Osteocyte (in vitro differentiated cells): ENCODE results near the gene USP24. TPM values are rescaled to one million over a fixed set of nuclear protein-coding genes. Genes with fewer than 3 reads are reported as not detected.
A peak's percentile ranks its signal among the peaks of the same experiment; 100 is the strongest.

ENCODE experiments used
- DNase-seq: peaks from one replicate; pipeline ENCODE4 v3.0.0; 2021; ENCODE audit warnings: mixed read lengths; ENCODE audit not compliant: unreplicated experiment; ENCODE audit errors: extremely low spot score
- H3K27ac Mint-ChIP-seq: one replicate; pipeline ENCODE4 v1.8.0; 2021; ENCODE audit warnings: mild to moderate bottlenecking, mixed read lengths; ENCODE audit not compliant: unreplicated experiment
- H3K27me3 Mint-ChIP-seq: one replicate; pipeline ENCODE4 v1.8.0; 2021; ENCODE audit warnings: mixed read lengths; ENCODE audit not compliant: unreplicated experiment
- H3K36me3 Mint-ChIP-seq: one replicate; pipeline ENCODE4 v1.8.0; 2021; ENCODE audit warnings: mixed read lengths; ENCODE audit not compliant: unreplicated experiment
- H3K4me1 Mint-ChIP-seq: one replicate; pipeline ENCODE4 v1.8.0; 2021; ENCODE audit warnings: mixed read lengths; ENCODE audit not compliant: unreplicated experiment
- H3K4me3 Mint-ChIP-seq: one replicate; pipeline ENCODE4 v1.8.0; 2021; ENCODE audit warnings: mild to moderate bottlenecking, moderate library complexity, mixed read lengths; ENCODE audit not compliant: unreplicated experiment
- H3K9me3 Mint-ChIP-seq: one replicate; pipeline ENCODE4 v1.8.0; 2021; ENCODE audit warnings: mixed read lengths; ENCODE audit not compliant: unreplicated experiment
- total RNA-seq: library from RNA; stranded (reverse); gene quantifications from 2 replicates; pipeline ENCODE4 v1.2.1, GENCODE V29; 2021
- TF ChIP-seq, protein P1 (sequence below): fragments of 200-600 bp; sonication (generic); IDR thresholded peaks from 2 replicates; pipeline ENCODE4 v1.5.0; 2021; ENCODE audit warnings: antibody characterized with exemption, mild to moderate bottlenecking, moderate library complexity

Gene USP24
- total RNA-seq, 1 donor from 2014 or later = 32.1 TPM

DNA sequence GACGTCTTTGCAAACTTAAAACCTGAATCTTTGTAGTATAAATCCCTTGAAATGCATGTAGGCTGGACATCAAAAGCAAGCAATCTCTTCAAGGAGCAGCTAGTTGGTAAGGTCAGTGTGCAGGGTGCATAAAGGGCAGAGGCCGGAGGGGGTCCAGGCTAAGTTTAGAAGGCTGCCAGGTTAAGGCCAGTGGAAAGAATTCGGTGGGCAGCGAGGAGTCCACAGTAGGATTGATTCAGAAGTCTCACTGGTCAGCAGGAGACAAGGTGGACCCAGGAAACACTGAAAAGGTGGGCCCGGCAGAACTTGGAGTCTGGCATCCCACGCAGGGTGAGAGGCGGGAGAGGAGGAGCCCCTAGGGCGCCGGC, 176.2 kb downstream of the USP24 start:
- Mint-ChIP-seq H3K4me3 (peak overlapping the region; percentile 65), H3K9me3 (no peaks in the 10 kb centered on the region), H3K4me1 (peaks cover 29% of the 10 kb centered on the region), H3K27ac (no peak overlapping the region), H3K36me3 (peaks cover 3% of the 10 kb centered on the region), H3K27me3 (peaks cover 66% of the 10 kb centered on the region)
- TF ChIP-seq, protein P1, sequence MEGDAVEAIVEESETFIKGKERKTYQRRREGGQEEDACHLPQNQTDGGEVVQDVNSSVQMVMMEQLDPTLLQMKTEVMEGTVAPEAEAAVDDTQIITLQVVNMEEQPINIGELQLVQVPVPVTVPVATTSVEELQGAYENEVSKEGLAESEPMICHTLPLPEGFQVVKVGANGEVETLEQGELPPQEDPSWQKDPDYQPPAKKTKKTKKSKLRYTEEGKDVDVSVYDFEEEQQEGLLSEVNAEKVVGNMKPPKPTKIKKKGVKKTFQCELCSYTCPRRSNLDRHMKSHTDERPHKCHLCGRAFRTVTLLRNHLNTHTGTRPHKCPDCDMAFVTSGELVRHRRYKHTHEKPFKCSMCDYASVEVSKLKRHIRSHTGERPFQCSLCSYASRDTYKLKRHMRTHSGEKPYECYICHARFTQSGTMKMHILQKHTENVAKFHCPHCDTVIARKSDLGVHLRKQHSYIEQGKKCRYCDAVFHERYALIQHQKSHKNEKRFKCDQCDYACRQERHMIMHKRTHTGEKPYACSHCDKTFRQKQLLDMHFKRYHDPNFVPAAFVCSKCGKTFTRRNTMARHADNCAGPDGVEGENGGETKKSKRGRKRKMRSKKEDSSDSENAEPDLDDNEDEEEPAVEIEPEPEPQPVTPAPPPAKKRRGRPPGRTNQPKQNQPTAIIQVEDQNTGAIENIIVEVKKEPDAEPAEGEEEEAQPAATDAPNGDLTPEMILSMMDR = no peak
- no peak for DNase-seq

GRCh38 chr1:55038552-55038838, 176.7 kb downstream of the USP24 start:
- peaks cover 66% of the 10 kb centered on the region for H3K27me3 Mint-ChIP-seq
- no peak overlapping the region for H3K4me3 Mint-ChIP-seq
- H3K27ac Mint-ChIP-seq = no peak overlapping the region
- peaks cover 29% of the 10 kb centered on the region for H3K4me1 Mint-ChIP-seq
- peaks cover 3% of the 10 kb centered on the region for H3K36me3 Mint-ChIP-seq
- no peaks in the 10 kb centered on the region for H3K9me3 Mint-ChIP-seq
- TF ChIP-seq, protein P1 = no peak
- no peak for DNase-seq

DNA sequence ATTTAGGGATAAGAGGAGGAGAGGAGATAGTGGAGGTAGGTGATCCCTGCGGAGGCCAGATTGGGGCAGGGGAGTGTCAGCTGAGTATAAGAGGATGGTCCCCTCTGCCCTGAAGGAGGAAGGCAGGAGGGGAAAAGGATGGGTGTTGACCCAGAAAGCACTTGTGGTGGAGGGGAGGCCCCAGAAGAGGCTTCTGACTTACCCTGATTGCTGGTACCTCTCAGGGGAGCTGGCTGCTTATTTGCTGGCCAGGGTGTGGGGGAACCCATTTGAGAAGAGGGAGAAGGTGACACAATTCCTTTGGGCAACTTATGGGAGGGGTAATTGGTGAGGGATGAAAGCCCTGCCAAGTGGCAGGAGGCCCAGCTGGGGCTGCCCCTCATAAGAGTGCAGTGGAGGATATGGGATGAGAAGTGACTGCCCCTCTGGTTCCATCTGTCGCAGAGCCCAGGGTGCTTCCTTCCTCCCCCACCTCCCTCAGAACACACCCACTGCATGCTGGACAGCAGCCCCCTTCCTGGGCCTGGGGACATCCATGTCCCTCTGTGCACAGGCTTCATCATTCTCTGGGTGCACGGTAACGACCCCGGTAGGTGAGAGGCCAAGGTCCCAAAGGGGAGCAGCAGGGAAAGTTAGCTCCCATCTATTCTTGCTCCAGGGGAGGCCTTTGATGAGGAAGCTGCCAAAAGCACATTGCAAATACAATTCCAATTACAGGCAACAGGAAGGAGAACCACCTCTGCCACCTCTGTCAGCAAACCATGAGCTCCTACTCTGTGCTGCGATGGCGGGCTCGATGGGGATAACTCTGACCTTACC, 177.2 kb downstream of the USP24 start:
- H3K4me1 Mint-ChIP-seq = peaks cover 29% of the 10 kb centered on the region
- H3K27ac Mint-ChIP-seq = no peak overlapping the region
- no peak for DNase-seq

DNA sequence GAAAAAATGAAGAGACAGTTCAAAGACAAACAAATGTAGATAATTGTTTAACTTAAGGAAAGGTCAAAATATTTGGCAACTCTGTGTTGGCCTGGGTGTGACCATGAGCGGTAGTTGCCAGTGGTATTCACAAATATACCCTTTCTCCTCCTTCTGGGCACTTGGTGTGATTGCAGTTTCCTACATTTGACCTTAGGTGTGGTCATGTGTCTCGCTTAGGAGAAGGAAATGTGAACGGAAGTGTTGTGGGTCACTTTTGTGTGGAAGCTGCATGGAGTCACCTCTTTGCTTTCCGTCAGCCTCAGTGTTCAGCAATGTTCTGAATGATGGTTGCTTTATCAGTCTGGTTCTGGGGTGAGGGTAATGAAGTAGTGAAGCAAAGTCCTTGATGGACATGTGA, 179.3 kb downstream of the USP24 start:
- H3K4me1 Mint-ChIP-seq = peaks cover 29% of the 10 kb centered on the region
- no peak overlapping the region for H3K4me3 Mint-ChIP-seq
- peaks cover 61% of the 10 kb centered on the region for H3K27me3 Mint-ChIP-seq
- H3K9me3 Mint-ChIP-seq = no peaks in the 10 kb centered on the region
- DNase-seq = no peak
- H3K36me3 Mint-ChIP-seq = no peaks in the 10 kb centered on the region
- no peak overlapping the region for H3K27ac Mint-ChIP-seq
- TF ChIP-seq, protein P1 = no peak

More for the DNA sequence above, 177.2 kb downstream of the USP24 start:
- TF ChIP-seq, protein P1 = no peak
- Mint-ChIP-seq H3K9me3 (no peaks in the 10 kb centered on the region), H3K27me3 (peaks cover 70% of the 10 kb centered on the region), H3K4me3 (no peak overlapping the region), H3K36me3 (peaks cover 3% of the 10 kb centered on the region)

DNA sequence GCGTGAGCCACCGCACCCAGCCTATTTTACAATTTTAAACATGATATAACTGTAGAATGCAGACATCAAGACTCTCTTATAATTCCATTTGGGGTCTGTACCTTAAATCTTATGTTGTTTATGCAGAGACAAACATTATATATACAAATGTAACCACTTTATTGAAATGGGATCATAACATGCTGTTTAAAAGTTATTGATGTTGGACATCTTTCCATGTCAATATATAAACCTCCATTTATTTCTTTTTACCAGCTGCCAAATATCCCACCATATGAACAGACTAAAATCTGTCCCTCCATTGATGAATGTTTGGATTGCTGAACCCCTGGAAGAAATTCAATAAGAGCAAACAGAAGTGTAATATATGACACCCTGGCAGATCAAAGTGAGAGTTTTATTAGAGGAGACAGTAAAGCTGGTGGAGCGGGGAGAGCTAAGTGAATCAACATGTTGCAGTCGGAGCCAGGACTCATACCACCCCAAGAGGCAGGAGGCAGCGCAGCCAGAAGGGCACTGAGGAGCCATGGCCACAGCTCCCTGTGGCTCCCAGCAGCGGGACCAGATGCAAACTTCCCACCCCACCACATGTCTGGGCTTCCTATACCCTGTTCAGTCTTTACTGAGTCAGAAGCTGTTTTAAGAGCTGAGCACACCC, 180.6 kb downstream of the USP24 start:
- Mint-ChIP-seq H3K36me3 (no peaks in the 10 kb centered on the region), H3K4me3 (no peak overlapping the region), H3K27me3 (peaks cover 55% of the 10 kb centered on the region), H3K9me3 (no peaks in the 10 kb centered on the region), H3K27ac (no peak overlapping the region), H3K4me1 (peaks cover 18% of the 10 kb centered on the region)
- TF ChIP-seq, protein P1 = peak; percentile 9
- no peak for DNase-seq
